Measurements from ENCODE around the gene GNG5.

DNA sequence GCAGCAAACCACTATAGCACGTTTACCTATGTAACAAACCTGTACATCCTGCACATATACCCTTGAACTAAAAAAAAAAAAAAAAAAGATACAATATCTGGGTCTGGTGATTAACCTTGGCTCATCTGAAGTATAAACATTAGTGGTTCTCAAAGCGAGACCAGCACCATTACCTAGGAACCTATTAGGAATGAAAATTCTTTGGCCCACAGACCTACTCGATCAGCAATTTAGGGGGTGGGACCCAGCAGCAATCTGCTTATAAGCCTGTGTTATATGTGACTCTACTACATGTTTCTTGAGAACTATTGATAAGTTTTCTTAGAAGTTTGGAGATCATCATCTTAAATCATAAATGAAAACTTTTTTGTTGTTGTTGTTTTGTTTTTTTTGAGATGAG lies 9.9 kb downstream of the GNG5 start:
- TF ChIP-seq, protein P1, sequence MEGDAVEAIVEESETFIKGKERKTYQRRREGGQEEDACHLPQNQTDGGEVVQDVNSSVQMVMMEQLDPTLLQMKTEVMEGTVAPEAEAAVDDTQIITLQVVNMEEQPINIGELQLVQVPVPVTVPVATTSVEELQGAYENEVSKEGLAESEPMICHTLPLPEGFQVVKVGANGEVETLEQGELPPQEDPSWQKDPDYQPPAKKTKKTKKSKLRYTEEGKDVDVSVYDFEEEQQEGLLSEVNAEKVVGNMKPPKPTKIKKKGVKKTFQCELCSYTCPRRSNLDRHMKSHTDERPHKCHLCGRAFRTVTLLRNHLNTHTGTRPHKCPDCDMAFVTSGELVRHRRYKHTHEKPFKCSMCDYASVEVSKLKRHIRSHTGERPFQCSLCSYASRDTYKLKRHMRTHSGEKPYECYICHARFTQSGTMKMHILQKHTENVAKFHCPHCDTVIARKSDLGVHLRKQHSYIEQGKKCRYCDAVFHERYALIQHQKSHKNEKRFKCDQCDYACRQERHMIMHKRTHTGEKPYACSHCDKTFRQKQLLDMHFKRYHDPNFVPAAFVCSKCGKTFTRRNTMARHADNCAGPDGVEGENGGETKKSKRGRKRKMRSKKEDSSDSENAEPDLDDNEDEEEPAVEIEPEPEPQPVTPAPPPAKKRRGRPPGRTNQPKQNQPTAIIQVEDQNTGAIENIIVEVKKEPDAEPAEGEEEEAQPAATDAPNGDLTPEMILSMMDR (IDR thresholded peaks at IDR 0.05): no peak
- TF ChIP-seq POLR2AphosphoS5 (IDR thresholded peaks at IDR 0.05): no peak
- no peak for TF ChIP-seq EP300 (IDR thresholded peaks at IDR 0.05)
- no peak for TF ChIP-seq POLR2A (IDR thresholded peaks at IDR 0.05)
